ENCODE measurements around the gene RPL31.

RPL31 gene

DNA sequence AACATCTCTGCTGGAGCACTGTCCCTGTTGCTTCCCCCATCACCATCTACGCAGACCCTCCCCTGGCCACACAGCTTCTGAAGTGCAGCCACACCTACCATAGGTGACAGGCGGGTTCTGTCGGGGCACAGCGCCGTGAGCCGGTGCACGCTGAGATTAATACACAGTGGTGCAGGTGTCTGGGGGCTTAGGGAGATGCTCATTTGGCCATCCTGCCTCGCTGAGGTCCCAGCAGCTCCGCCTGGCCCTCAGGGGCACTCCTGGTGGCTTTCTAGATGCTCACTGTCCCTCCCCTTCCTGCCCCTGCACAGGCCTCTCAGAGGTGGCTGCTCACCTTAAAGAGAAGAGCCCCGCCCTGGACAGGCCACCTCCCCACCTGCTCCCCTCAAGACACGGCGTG is 18.9 kb upstream of the RPL31 start:
- no peak overlapping the region for H3K4me3 ChIP-seq (ENCODE audit: insufficient read length, low read depth)
- peaks cover 11% of the 10 kb centered on the region for H3K4me1 ChIP-seq (ENCODE audit: insufficient read depth, insufficient read length)
- no peaks in the 10 kb centered on the region for H3K36me3 ChIP-seq (ENCODE audit: insufficient read depth, insufficient read length, low read length)
- H3K9ac ChIP-seq (ENCODE audit: insufficient read length, low read depth): no peak overlapping the region
- no peaks in the 10 kb centered on the region for H3K27me3 ChIP-seq (ENCODE audit: insufficient read depth, insufficient read length)
- no peak for DNase-seq (ENCODE audit: low read depth, low spot score)
- H3K9me3 ChIP-seq (ENCODE audit: insufficient read depth, low read length): no peaks in the 10 kb centered on the region
- TF ChIP-seq ZNF274 (IDR thresholded peaks at IDR 0.05; ENCODE audit: low read depth, low read length) (no peak), SUZ12 (IDR thresholded peaks at IDR 0.05; ENCODE audit: extremely low read depth, insufficient read depth, insufficient read length) (no peak), YY1 (IDR thresholded peaks at IDR 0.05; ENCODE audit: insufficient read depth, insufficient read length) (no peak)

GRCh38 chr2:100983684-100984310 is 18.3 kb upstream of the RPL31 start:
- no peak overlapping the region for H3K9ac ChIP-seq (ENCODE audit: insufficient read length, low read depth)
- H3K9me3 ChIP-seq (ENCODE audit: insufficient read depth, low read length): no peaks in the 10 kb centered on the region
- TF ChIP-seq YY1 (IDR thresholded peaks at IDR 0.05; ENCODE audit: insufficient read depth, insufficient read length) (no peak), SUZ12 (IDR thresholded peaks at IDR 0.05; ENCODE audit: extremely low read depth, insufficient read depth, insufficient read length) (no peak), ZNF274 (IDR thresholded peaks at IDR 0.05; ENCODE audit: low read depth, low read length) (no peak)
- no peaks in the 10 kb centered on the region for H3K36me3 ChIP-seq (ENCODE audit: insufficient read depth, insufficient read length, low read length)
- DNase-seq (ENCODE audit: low read depth, low spot score): no peak
- H3K27me3 ChIP-seq (ENCODE audit: insufficient read depth, insufficient read length): no peaks in the 10 kb centered on the region
- peaks cover 11% of the 10 kb centered on the region for H3K4me1 ChIP-seq (ENCODE audit: insufficient read depth, insufficient read length)
- H3K4me3 ChIP-seq (ENCODE audit: insufficient read length, low read depth): no peak overlapping the region

DNA sequence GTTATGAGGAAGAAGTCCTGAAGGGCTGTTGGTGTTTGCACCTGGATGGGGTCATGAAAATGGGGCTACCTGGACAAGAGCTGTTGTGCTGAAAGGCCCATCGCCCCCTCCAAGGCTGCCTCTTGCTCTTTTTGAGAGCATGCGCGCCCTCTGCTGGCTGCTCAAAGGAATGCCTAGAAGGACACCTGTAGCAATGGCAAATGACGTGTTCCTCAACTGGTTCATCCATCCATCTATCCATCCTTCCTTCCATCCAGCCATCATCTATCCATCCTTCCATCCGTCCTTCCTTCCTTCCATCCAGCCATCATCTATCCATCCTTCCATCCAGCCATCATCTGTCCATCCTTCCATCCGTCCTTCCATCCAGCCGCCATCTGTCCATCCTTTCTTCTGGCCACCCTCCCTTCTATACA is 17.2 kb upstream of the RPL31 start:
- Histone ChIP-seq H3K4me1 (ENCODE audit: insufficient read depth, insufficient read length) (peaks cover 11% of the 10 kb centered on the region), H3K36me3 (ENCODE audit: insufficient read depth, insufficient read length, low read length) (no peaks in the 10 kb centered on the region), H3K9ac (ENCODE audit: insufficient read length, low read depth) (no peak overlapping the region), H3K27me3 (ENCODE audit: insufficient read depth, insufficient read length) (no peaks in the 10 kb centered on the region), H3K9me3 (ENCODE audit: insufficient read depth, low read length) (no peaks in the 10 kb centered on the region), H3K4me3 (ENCODE audit: insufficient read length, low read depth) (no peak overlapping the region)
- TF ChIP-seq ZNF274 (IDR thresholded peaks at IDR 0.05; ENCODE audit: low read depth, low read length): no peak
- TF ChIP-seq YY1 (IDR thresholded peaks at IDR 0.05; ENCODE audit: insufficient read depth, insufficient read length): no peak
- TF ChIP-seq SUZ12 (IDR thresholded peaks at IDR 0.05; ENCODE audit: extremely low read depth, insufficient read depth, insufficient read length): no peak
- DNase-seq (ENCODE audit: low read depth, low spot score): peak; percentile 78

- no peak for DNase-seq (ENCODE audit: low read depth, low spot score)
- Histone ChIP-seq H3K9ac (ENCODE audit: insufficient read length, low read depth) (no peak overlapping the region), H3K9me3 (ENCODE audit: insufficient read depth, low read length) (no peaks in the 10 kb centered on the region), H3K4me3 (ENCODE audit: insufficient read length, low read depth) (no peak overlapping the region), H3K27me3 (ENCODE audit: insufficient read depth, insufficient read length) (no peaks in the 10 kb centered on the region), H3K36me3 (ENCODE audit: insufficient read depth, insufficient read length, low read length) (no peaks in the 10 kb centered on the region), H3K4me1 (ENCODE audit: insufficient read depth, insufficient read length) (peaks cover 11% of the 10 kb centered on the region)
- TF ChIP-seq ZNF274 (IDR thresholded peaks at IDR 0.05; ENCODE audit: low read depth, low read length) (no peak), YY1 (IDR thresholded peaks at IDR 0.05; ENCODE audit: insufficient read depth, insufficient read length) (no peak), SUZ12 (IDR thresholded peaks at IDR 0.05; ENCODE audit: extremely low read depth, insufficient read depth, insufficient read length) (no peak)
These were observed 15.9 kb upstream of the RPL31 start for GRCh38 chr2:100986157-100986556.

DNA sequence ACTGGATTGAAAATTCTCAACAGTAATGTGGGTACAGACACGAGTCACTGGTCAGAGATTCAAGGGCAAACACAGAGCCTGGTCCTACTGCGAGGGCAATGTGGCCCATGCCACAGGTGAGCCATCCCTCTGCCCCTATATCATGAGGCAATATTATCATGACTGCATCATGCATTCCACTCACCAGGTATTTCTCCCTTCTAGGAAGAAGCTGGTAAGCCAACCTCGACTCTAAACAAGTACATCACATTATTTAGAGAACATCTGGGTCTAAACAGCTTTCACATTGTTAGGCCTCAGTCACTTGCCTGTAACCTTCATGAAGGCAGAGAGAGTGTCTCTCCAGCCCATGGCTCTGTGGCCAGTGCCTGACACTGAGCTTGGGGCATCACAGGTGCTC is 14.6 kb upstream of the RPL31 start:
- no peak overlapping the region for H3K9ac ChIP-seq (ENCODE audit: insufficient read length, low read depth)
- H3K9me3 ChIP-seq (ENCODE audit: insufficient read depth, low read length): no peaks in the 10 kb centered on the region
- no peaks in the 10 kb centered on the region for H3K27me3 ChIP-seq (ENCODE audit: insufficient read depth, insufficient read length)
- TF ChIP-seq YY1 (IDR thresholded peaks at IDR 0.05; ENCODE audit: insufficient read depth, insufficient read length): no peak
- no peak for TF ChIP-seq ZNF274 (IDR thresholded peaks at IDR 0.05; ENCODE audit: low read depth, low read length)
- no peak for TF ChIP-seq SUZ12 (IDR thresholded peaks at IDR 0.05; ENCODE audit: extremely low read depth, insufficient read depth, insufficient read length)
- DNase-seq (ENCODE audit: low read depth, low spot score): no peak
- H3K4me1 ChIP-seq (ENCODE audit: insufficient read depth, insufficient read length): peaks cover 5% of the 10 kb centered on the region
- H3K36me3 ChIP-seq (ENCODE audit: insufficient read depth, insufficient read length, low read length): no peaks in the 10 kb centered on the region
- H3K4me3 ChIP-seq (ENCODE audit: insufficient read length, low read depth): no peak overlapping the region

DNA sequence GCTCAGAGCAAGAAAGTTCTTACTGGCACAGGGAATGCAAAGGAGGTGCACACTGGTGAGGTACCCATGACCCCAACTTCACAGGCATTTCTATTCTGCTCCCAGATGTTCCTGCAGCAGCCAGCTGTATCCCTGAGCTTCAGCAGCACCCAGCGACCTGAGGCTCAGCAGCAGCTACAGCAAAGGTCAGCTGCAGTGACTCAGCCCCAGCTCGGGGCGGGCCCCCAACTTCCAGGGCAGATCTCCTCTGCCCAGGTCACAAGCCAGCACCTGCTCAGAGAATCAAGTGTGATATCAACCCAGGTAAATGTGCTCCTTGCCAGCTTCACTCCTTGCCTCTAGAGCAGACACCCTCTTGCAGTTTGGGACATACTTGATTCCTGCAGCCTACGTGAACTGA is 14.1 kb upstream of the RPL31 start:
- H3K9me3 ChIP-seq (ENCODE audit: insufficient read depth, low read length): no peaks in the 10 kb centered on the region
- no peak for TF ChIP-seq YY1 (IDR thresholded peaks at IDR 0.05; ENCODE audit: insufficient read depth, insufficient read length)
- TF ChIP-seq SUZ12 (IDR thresholded peaks at IDR 0.05; ENCODE audit: extremely low read depth, insufficient read depth, insufficient read length): no peak
- TF ChIP-seq ZNF274 (IDR thresholded peaks at IDR 0.05; ENCODE audit: low read depth, low read length): no peak
- H3K4me3 ChIP-seq (ENCODE audit: insufficient read length, low read depth): no peak overlapping the region
- H3K36me3 ChIP-seq (ENCODE audit: insufficient read depth, insufficient read length, low read length): no peaks in the 10 kb centered on the region
- H3K27me3 ChIP-seq (ENCODE audit: insufficient read depth, insufficient read length): no peaks in the 10 kb centered on the region
- no peak for DNase-seq (ENCODE audit: low read depth, low spot score)
- peaks cover 3% of the 10 kb centered on the region for H3K4me1 ChIP-seq (ENCODE audit: insufficient read depth, insufficient read length)
- H3K9ac ChIP-seq (ENCODE audit: insufficient read length, low read depth): no peak overlapping the region

GRCh38 chr2:100988630-100989417 is 13.3 kb upstream of the RPL31 start:
- H3K36me3 ChIP-seq (ENCODE audit: insufficient read depth, insufficient read length, low read length): no peaks in the 10 kb centered on the region
- H3K9ac ChIP-seq (ENCODE audit: insufficient read length, low read depth): no peak overlapping the region
- no peak overlapping the region for H3K4me3 ChIP-seq (ENCODE audit: insufficient read length, low read depth)
- no peaks in the 10 kb centered on the region for H3K9me3 ChIP-seq (ENCODE audit: insufficient read depth, low read length)
- TF ChIP-seq SUZ12 (IDR thresholded peaks at IDR 0.05; ENCODE audit: extremely low read depth, insufficient read depth, insufficient read length): no peak
- no peak for TF ChIP-seq YY1 (IDR thresholded peaks at IDR 0.05; ENCODE audit: insufficient read depth, insufficient read length)
- no peak for TF ChIP-seq ZNF274 (IDR thresholded peaks at IDR 0.05; ENCODE audit: low read depth, low read length)
- H3K4me1 ChIP-seq (ENCODE audit: insufficient read depth, insufficient read length): peaks cover 3% of the 10 kb centered on the region
- H3K27me3 ChIP-seq (ENCODE audit: insufficient read depth, insufficient read length): no peaks in the 10 kb centered on the region
- no peak for DNase-seq (ENCODE audit: low read depth, low spot score)

Measured in NT2/D1 (cell line).